ENCODE data around the gene RNU1-4.
"Not testable (repeated sequence)": the region's sequence is repeated elsewhere in the genome, so short reads cannot be mapped to it uniquely, and the experiment has no call there.

- not testable (repeated sequence) for TF ChIP-seq CTCF (IDR thresholded peaks at IDR 0.05; ENCODE audit: low read depth, low read length); EZH2phosphoT487 (IDR thresholded peaks at IDR 0.05; ENCODE audit: low read depth)
Observed at GRCh38 chr1:16766689-16767256, 26.5 kb downstream of the RNU1-4 start.

Measured in OCI-LY3 (cell line).